ENCODE measurements around the gene PMS1.

DNA sequence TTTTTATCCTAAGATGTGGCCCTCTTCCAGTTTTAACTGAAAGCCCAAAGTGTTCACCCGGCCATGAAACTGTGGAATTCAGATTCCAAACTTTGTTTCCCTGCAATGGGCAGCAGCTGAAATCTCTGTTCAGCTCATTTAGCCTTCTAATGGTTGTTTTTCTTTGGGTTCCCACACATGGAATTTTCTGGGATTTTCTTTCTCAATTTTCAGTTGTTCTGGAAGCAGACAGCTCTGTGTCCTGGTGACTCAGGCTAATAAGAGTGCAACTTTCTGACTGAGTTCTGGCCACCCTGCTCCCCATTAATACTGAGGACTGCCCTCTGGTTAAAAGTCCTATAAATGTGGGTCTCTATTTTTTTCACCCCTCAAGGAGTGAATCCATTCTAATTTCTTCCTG, 78.5 kb downstream of the PMS1 start:
- TF ChIP-seq, protein P1, sequence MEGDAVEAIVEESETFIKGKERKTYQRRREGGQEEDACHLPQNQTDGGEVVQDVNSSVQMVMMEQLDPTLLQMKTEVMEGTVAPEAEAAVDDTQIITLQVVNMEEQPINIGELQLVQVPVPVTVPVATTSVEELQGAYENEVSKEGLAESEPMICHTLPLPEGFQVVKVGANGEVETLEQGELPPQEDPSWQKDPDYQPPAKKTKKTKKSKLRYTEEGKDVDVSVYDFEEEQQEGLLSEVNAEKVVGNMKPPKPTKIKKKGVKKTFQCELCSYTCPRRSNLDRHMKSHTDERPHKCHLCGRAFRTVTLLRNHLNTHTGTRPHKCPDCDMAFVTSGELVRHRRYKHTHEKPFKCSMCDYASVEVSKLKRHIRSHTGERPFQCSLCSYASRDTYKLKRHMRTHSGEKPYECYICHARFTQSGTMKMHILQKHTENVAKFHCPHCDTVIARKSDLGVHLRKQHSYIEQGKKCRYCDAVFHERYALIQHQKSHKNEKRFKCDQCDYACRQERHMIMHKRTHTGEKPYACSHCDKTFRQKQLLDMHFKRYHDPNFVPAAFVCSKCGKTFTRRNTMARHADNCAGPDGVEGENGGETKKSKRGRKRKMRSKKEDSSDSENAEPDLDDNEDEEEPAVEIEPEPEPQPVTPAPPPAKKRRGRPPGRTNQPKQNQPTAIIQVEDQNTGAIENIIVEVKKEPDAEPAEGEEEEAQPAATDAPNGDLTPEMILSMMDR (IDR thresholded peaks at IDR 0.05) = no peak
- TF ChIP-seq POLR2A (IDR thresholded peaks at IDR 0.05) = no peak

Data from esophagus squamous epithelium (tissue), 4 donors.